Measurements from ENCODE around the gene WIPF2. TPM values are rescaled to one million over a fixed set of nuclear protein-coding genes. Genes with fewer than 3 reads are reported as not detected.
"Not testable (repeated sequence)": the region's sequence is repeated elsewhere in the genome, so short reads cannot be mapped to it uniquely, and the experiment has no call there.

WIPF2 gene
- total RNA-seq, 2 experiments from 2014 or later = 18.4 to 23.6 TPM

DNA sequence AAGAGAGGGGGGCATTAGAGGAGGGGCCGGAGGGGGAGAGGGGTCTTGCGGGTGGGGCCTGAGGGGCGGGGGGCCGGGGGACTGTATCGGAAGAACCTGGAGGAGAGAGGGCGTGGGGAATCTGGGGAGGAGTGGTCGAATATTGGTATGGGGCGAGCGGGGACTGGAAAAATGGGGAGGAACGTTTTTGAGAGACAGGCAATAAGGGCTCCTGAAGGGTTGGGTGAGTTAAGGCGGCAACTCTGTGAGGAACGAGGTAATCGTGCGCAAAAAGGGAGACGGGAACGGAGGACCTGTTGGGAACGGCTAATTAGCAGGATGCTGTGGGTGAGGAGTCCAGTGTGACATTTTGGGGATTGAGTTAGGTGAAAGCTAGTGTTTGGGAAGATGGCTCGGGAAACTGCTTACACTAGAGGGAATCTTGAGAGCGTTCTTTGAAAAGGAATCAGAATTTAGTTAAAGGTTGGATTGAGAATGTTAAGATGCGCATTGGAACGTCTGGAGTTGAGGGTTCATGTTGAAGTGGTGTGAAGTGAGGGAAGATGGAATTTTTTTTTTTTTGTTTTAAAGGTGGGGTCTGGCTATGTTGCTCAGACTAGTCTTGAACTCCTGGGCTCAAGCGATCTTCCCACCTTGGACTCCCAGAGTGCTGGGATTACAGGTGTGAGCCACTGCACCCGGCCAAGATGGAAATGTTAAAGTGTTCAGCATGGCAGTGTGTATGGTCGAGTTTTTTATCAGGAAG, 662 bp downstream of the WIPF2 start:
- ATAC-seq = peak; percentile 25
- H3K4me3 Mint-ChIP-seq = peak overlapping the region; percentile 89
- no peaks in the 10 kb centered on the region for H3K9me3 Mint-ChIP-seq (ENCODE audit: low read depth)
- intact Hi-C loops (cut with DNase I, micrococcal nuclease) = loop anchor here (1.0 to 5.0 kb wide), 13 partner anchors 42 to 1447 kb away; partner anchors contain the start of genes CDC6 (in 2 of the 2), CDK12 (in 1 of the 2), MSL1 (in 1 of the 2) and PGAP3 (in 1 of the 2)
- POLR2A ChIA-PET = interaction anchor here (0.9 to 1.8 kb wide), 5 partner anchors 64 to 758 kb away, joined by 3 to 9 read pairs (median 4); partner anchors contain the start of genes CASC3 and CDK12
- H3K36me3 Mint-ChIP-seq (ENCODE audit: low read depth) = peaks cover 7% of the 10 kb centered on the region
- no peaks in the 10 kb centered on the region for H3K27me3 Mint-ChIP-seq
- H3K27ac Mint-ChIP-seq = peak overlapping the region; percentile 76
- peak; percentile 51 for DNase-seq
- peaks cover 30% of the 10 kb centered on the region for H3K4me1 Mint-ChIP-seq
- CTCF ChIA-PET = interaction anchor here (0.7 to 3.0 kb wide), 7 partner anchors 9 to 192 kb away, joined by 3 to 12 read pairs (median 7); no protein-coding TSS in a partner anchor

DNA sequence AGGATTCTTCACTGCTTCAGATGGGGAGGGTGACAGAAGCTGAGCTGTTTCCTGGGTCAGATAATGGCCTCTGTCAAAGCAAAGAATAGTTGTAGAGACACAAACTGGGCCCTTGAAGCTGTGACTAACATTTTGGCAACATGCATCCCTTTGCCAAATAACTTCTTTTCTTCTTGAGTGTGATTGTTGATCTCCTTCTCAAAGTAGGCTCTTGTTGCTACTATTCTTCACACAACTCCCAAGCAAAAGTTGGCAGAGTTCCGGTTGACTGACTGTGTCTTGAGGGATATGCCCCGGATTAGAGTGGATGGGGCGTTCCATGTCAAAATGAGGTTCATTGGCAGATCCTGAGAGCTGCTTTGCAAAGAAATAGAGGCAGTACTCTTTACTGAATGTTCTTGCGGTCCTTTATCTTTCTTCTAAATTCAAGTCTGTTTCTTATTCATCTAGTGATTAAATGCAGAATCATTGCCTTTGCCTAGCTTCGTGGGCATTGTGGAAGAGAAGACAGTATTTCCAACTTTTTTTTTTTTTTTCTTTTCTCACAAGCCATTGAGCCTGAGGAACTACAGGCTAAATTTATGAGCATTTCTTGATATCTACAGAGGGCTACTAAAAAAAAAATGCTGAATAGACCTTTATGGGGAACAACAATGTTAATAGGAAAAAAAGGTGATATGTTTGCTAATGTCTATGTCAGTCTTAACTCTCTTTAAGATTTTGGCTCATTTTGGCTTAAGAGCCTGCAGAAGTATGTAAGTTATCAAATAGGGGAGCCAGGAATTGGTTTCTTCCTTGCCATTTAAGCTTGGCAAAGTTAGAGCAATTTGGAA, 5.8 kb downstream of the WIPF2 start:
- intact Hi-C loops (cut with DNase I, micrococcal nuclease) = no loop called here
- ATAC-seq (no peak), DNase-seq (no peak)
- no peak overlapping the region for H3K4me3 Mint-ChIP-seq
- H3K36me3 Mint-ChIP-seq (ENCODE audit: low read depth) = peaks cover 17% of the 10 kb centered on the region
- H3K9me3 Mint-ChIP-seq (ENCODE audit: low read depth) = no peaks in the 10 kb centered on the region
- peak overlapping the region; percentile 9 for H3K27ac Mint-ChIP-seq
- ChIA-PET CTCF (interaction anchor here (0.6 to 1.5 kb wide), 4 partner anchors 10 to 397 kb away, joined by 3 to 4 read pairs (median 4); no protein-coding TSS in a partner anchor), POLR2A (interaction anchor here (0.6 kb wide), 1 partner anchor 264 kb away, joined by 4 read pairs; no protein-coding TSS in a partner anchor)
- no peaks in the 10 kb centered on the region for H3K27me3 Mint-ChIP-seq
- H3K4me1 Mint-ChIP-seq = peaks cover 24% of the 10 kb centered on the region

DNA sequence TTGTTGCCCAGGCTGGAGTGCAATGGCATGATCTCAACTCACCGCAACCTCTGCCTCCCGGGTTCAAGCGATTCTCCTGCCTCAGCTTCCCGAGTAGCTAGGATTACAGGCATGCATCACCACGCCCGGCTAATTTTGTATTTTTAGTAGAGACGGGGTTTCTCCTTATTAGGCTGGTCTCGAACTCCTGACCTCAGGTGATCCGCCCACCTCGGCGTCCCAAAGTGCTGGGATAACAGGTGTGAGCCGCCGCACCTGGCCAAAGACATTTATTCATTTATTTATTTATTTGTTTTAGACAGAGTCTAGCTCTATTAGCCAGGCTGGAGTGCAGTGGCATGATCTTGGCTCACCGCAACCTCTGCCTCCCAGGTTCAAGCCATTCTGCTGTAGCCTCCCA, 10.0 kb downstream of the WIPF2 start:
- H3K27me3 Mint-ChIP-seq; H3K9me3 Mint-ChIP-seq (ENCODE audit: low read depth); ATAC-seq; intact Hi-C loops (cut with DNase I, micrococcal nuclease); POLR2A ChIA-PET; H3K27ac Mint-ChIP-seq; H3K4me3 Mint-ChIP-seq; DNase-seq: not testable (repeated sequence)
- peaks cover 14% of the 10 kb centered on the region for H3K4me1 Mint-ChIP-seq
- H3K36me3 Mint-ChIP-seq (ENCODE audit: low read depth) = peaks cover 20% of the 10 kb centered on the region
- CTCF ChIA-PET = interaction anchor here (1.1 to 1.5 kb wide), 2 partner anchors 27 to 1189 kb away, joined by 3 to 4 read pairs; no protein-coding TSS in a partner anchor

DNA sequence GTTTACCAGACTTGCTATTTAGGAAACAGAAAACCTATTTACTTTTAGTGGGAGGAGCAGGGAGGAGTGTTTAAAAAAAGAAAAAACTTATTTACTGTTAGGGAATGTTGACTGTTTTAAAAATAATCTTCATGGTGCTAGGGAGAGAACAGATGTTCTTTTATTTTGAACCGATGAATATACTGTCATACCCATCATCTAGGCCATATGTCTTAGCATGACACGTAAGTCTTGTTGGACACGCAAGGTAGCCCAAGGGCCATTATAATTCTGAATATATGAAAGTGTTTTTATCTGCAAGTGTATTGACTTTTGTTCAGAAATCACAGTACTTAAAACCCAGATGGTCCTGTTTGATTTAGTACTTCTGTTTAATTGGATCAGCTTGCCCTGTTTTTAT, 11.6 kb downstream of the WIPF2 start:
- ChIA-PET CTCF (interaction anchor here (0.6 to 1.5 kb wide), 5 partner anchors 12 to 62 kb away, joined by 3 to 5 read pairs (median 4); partner anchors contain the start of gene WIPF2), POLR2A (interaction anchor here (0.7 kb wide), 1 partner anchor 280 kb away, joined by 3 read pairs; no protein-coding TSS in a partner anchor)
- ATAC-seq (no peak), DNase-seq (no peak)
- intact Hi-C loops (cut with DNase I, micrococcal nuclease) = no loop called here
- Mint-ChIP-seq H3K36me3 (ENCODE audit: low read depth) (peaks cover 23% of the 10 kb centered on the region), H3K4me1 (peaks cover 5% of the 10 kb centered on the region), H3K27me3 (no peaks in the 10 kb centered on the region), H3K4me3 (no peak overlapping the region), H3K27ac (no peak overlapping the region), H3K9me3 (ENCODE audit: low read depth) (no peaks in the 10 kb centered on the region)

DNA sequence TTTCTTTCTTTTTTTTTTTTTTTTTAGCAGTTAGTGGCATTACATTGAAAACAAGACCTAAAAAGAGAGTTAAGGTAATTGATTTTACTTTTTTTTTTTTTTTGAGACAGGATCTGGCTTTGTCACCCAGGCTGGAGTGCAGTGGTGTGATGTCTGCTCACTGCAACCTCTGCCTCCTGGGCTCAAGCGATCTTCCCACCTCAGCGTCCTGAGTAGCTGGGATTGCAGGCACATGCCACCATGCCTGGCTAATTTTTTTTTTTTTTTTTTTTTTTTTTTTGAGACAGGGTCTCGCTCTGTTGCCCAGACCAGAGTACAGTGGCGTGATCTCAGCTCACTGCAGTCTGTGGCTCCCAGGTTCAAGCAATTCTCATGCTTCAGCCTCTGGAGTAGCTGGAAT, 12.8 kb downstream of the WIPF2 start:
- peaks cover 24% of the 10 kb centered on the region for H3K36me3 Mint-ChIP-seq (ENCODE audit: low read depth)
- not testable (repeated sequence) for H3K4me3 Mint-ChIP-seq, H3K4me1 Mint-ChIP-seq

DNA sequence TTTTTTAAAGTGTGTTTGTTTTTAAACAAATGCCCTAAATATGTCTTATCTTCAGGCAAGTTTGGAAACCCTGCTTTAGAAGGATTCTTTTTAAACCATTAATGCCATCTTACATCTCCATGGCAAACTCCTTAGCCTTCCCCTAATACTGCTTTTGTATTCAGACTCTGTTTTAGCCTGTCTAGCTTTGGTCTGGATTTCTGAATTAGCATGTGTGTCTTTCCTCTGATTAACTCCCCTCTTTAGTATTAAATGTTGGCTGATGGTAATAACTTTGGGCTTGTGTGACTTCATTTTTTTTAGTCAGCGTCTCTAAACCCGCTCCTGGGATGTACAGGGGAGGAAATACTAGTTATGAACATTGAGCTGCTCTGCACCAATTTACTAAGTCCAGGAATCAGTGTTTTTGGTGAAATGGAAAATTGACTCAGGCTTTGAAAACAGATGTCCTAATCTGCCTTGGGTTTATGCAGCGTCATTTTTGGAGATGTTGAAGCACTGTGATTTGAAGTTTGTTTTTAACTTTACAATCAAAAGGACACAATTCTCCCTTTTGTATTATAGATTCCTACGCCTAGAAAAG, 22.2 kb downstream of the WIPF2 start:
- Mint-ChIP-seq H3K4me1 (peaks cover 27% of the 10 kb centered on the region), H3K9me3 (ENCODE audit: low read depth) (no peaks in the 10 kb centered on the region), H3K27ac (peak overlapping the region; percentile 14), H3K36me3 (ENCODE audit: low read depth) (peaks cover 5% of the 10 kb centered on the region), H3K27me3 (no peaks in the 10 kb centered on the region), H3K4me3 (no peak overlapping the region)
- CTCF ChIA-PET = interaction anchor here (0.5 to 1.1 kb wide), 4 partner anchors 24 to 1776 kb away, joined by 3 read pairs; partner anchors contain the start of gene DNAJC7
- ATAC-seq (no peak), DNase-seq (no peak)
- intact Hi-C loops (cut with DNase I, micrococcal nuclease) = no loop called here
- POLR2A ChIA-PET = interaction anchor here (0.7 kb wide), 1 partner anchor 101 kb away, joined by 6 read pairs; no protein-coding TSS in a partner anchor

More for the DNA sequence above, 12.8 kb downstream of the WIPF2 start:
- DNase-seq; intact Hi-C loops (cut with DNase I, micrococcal nuclease); H3K27me3 Mint-ChIP-seq; H3K9me3 Mint-ChIP-seq (ENCODE audit: low read depth); ATAC-seq; H3K27ac Mint-ChIP-seq: not testable (repeated sequence)
- CTCF ChIA-PET = interaction anchor here (0.7 to 0.9 kb wide), 2 partner anchors 13 to 122 kb away, joined by 3 read pairs; no protein-coding TSS in a partner anchor
- POLR2A ChIA-PET = interaction anchor here (0.7 kb wide), 1 partner anchor 32 kb away, joined by 3 read pairs; no protein-coding TSS in a partner anchor

DNA sequence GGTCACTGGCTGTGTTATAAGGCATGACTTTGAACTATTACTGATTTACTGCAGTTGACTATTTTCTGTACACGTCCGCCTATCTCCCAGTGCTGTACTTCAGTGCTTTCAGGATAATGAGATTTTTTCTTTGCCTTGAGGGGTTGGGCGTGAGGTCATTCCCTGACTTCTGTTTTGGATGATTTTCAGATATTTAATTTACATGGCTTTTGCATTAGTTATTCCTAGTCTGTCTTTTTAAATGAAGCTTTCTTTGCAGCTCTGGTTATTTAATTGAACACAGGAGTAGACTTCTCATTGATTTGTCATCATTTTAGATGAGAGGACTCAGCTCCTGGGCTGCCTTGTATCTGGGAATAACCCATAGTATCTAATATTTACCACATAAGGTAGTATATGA, 23.7 kb downstream of the WIPF2 start:
- Mint-ChIP-seq H3K36me3 (ENCODE audit: low read depth) (no peaks in the 10 kb centered on the region), H3K27me3 (no peaks in the 10 kb centered on the region), H3K27ac (no peak overlapping the region), H3K4me3 (no peak overlapping the region), H3K4me1 (peaks cover 27% of the 10 kb centered on the region), H3K9me3 (ENCODE audit: low read depth) (no peaks in the 10 kb centered on the region)
- ATAC-seq (no peak), DNase-seq (no peak)
- intact Hi-C loops (cut with DNase I, micrococcal nuclease) = no loop called here
- CTCF ChIA-PET = interaction anchor here (0.6 to 1.2 kb wide), 3 partner anchors 9 to 92 kb away, joined by 3 read pairs; no protein-coding TSS in a partner anchor
- POLR2A ChIA-PET = no interaction called here

DNA sequence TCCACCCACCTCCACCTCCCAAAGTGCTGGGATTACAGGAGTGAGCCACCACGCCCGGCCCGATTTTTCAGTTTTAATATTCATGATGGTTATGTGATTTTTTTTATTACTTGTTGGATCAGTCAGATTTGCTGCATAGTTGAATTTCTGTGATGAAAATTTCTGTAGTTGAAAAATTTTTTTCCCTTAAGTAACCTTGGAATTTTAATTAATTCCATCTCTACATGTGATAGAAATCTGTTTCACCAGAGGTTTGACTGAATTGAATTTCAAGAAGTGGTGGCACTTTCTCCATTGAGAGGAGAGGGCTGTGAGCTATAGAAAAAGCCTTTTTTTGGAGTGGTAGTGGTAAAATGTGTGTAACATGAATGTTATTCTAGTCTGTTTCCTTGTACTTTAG, 24.7 kb downstream of the WIPF2 start:
- H3K36me3 Mint-ChIP-seq (ENCODE audit: low read depth) = no peaks in the 10 kb centered on the region
- H3K27me3 Mint-ChIP-seq = no peaks in the 10 kb centered on the region
- no peaks in the 10 kb centered on the region for H3K9me3 Mint-ChIP-seq (ENCODE audit: low read depth)
- ChIA-PET CTCF (no interaction called here), POLR2A (no interaction called here)
- no peak overlapping the region for H3K4me3 Mint-ChIP-seq
- H3K27ac Mint-ChIP-seq = no peak overlapping the region
- H3K4me1 Mint-ChIP-seq = peaks cover 27% of the 10 kb centered on the region
- ATAC-seq (no peak), DNase-seq (no peak)
- intact Hi-C loops (cut with DNase I, micrococcal nuclease) = no loop called here

DNA sequence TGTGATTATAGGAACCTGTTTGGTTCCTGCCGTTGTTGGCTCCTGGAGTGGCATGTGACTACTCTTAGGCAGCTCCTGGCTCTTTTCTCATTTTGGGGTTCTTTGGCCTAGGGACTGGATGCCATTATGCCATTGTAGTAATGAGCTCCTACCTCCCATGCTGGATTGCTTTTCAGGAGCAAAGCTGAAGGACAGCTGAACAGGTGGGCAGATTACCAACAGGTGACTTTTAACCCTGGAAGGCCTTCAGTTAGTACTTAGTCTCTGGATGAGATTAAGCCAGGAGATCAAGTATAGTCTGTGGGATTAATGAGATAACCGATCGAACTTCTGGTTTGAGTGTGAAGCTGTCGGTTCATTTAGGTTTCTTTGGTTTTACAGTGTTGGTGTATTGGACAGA, 25.2 kb downstream of the WIPF2 start:
- Mint-ChIP-seq H3K4me1 (peaks cover 29% of the 10 kb centered on the region), H3K27ac (no peak overlapping the region), H3K9me3 (ENCODE audit: low read depth) (no peaks in the 10 kb centered on the region), H3K27me3 (no peaks in the 10 kb centered on the region), H3K4me3 (no peak overlapping the region), H3K36me3 (ENCODE audit: low read depth) (no peaks in the 10 kb centered on the region)
- ATAC-seq = no peak
- intact Hi-C loops (cut with DNase I, micrococcal nuclease) = no loop called here
- CTCF ChIA-PET = interaction anchor here (0.9 kb wide), 1 partner anchor 12 kb away, joined by 3 read pairs; no protein-coding TSS in a partner anchor
- DNase-seq = no peak
- POLR2A ChIA-PET = no interaction called here

DNA sequence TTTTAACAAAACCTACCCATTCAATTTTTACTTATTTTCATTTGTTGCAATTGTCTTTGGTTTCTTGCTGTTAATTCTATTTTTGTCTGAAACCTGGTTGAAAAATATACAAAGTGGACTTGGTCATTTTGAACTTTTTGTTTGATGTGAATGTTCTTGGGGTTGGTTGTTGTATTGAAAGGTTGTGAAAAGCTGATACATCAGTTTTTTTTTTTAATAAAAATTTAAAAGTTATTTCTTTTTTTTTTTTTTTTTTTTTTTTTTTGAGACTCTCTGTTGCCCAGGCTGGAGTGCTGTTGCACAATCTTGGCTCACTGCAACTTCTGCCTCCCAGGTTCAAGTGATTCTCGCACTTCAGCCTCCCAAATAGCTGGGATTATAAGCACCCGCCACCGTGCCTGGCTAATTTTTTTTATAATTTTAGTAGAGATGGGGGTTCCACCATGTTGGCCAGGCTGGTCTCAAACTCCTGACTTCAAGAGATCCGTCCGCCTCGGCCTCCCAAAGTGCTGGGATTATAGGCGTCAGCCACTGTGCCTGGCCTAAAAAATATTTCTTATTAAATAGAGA, 28.9 kb downstream of the WIPF2 start:
- intact Hi-C loops (cut with DNase I, micrococcal nuclease) = no loop called here
- H3K27me3 Mint-ChIP-seq = no peaks in the 10 kb centered on the region
- peaks cover 22% of the 10 kb centered on the region for H3K4me1 Mint-ChIP-seq
- H3K27ac Mint-ChIP-seq = no peak overlapping the region
- no peaks in the 10 kb centered on the region for H3K36me3 Mint-ChIP-seq (ENCODE audit: low read depth)
- ChIA-PET CTCF (no interaction called here), POLR2A (no interaction called here)
- H3K9me3 Mint-ChIP-seq (ENCODE audit: low read depth) = no peaks in the 10 kb centered on the region
- DNase-seq (no peak), ATAC-seq (no peak)
- H3K4me3 Mint-ChIP-seq = no peak overlapping the region

DNA sequence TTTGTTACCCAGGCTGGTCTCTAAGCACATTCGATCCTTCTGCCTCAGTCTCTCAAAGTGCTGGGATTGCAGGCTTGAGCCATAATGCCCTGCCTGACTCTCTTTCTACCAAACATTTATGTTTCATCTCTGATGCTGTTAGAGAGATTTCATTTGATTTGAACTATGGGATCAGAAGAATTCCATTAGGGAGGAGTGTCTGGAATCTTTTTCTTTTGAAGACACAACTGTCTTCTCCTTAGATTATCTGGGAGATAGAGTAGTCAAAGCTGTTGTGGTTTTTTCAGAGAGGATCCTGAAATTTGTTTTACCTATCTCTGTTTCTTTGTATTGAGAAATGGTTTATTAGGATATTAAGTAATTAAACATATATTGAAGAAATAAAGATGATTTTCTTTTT, 29.4 kb downstream of the WIPF2 start:
- ATAC-seq (no peak), DNase-seq (no peak)
- POLR2A ChIA-PET = no interaction called here
- Mint-ChIP-seq H3K27me3 (no peaks in the 10 kb centered on the region), H3K9me3 (ENCODE audit: low read depth) (no peaks in the 10 kb centered on the region), H3K4me1 (peaks cover 21% of the 10 kb centered on the region), H3K4me3 (no peak overlapping the region), H3K27ac (no peak overlapping the region), H3K36me3 (ENCODE audit: low read depth) (no peaks in the 10 kb centered on the region)
- intact Hi-C loops (cut with DNase I, micrococcal nuclease) = no loop called here
- CTCF ChIA-PET = no interaction called here
